Neuronal stem cell (in vitro differentiated cells): ENCODE measurements around the gene RAB34.

Experiments
- DNase-seq: peaks from one replicate; pipeline ENCODE4 v3.0.0-alpha.2; 2013; ENCODE audit warnings: low spot score
- H2AFZ ChIP-seq: one replicate; pipeline ENCODE4 v1.6.1; 2013; ENCODE audit warnings: mild to moderate bottlenecking, low read length, inconsistent platforms
- H2AK5ac ChIP-seq: 2 replicates; pipeline ENCODE4 v1.6.1; 2013; ENCODE audit warnings: low read depth, mild to moderate bottlenecking, inconsistent platforms, low read length, moderate library complexity, mixed read lengths
- H2BK120ac ChIP-seq: 2 replicates; pipeline ENCODE4 v1.6.1; 2013; ENCODE audit warnings: low read depth, mild to moderate bottlenecking, inconsistent platforms, low read length, moderate library complexity, mixed read lengths
- H2BK12ac ChIP-seq: one replicate; pipeline ENCODE4 v1.6.1; 2013; ENCODE audit warnings: low read length, inconsistent platforms
- H2BK15ac ChIP-seq: 2 replicates; pipeline ENCODE4 v1.6.1; 2013; ENCODE audit warnings: mild to moderate bottlenecking, low read length, inconsistent platforms, mixed read lengths
- H2BK5ac ChIP-seq: one replicate; pipeline ENCODE4 v1.6.1; 2013; ENCODE audit warnings: inconsistent platforms, mild to moderate bottlenecking, low read length, moderate library complexity
- H3K14ac ChIP-seq: one replicate; pipeline ENCODE4 v1.6.1; 2013; ENCODE audit warnings: low read length, inconsistent platforms
- H3K18ac ChIP-seq: 2 replicates; pipeline ENCODE4 v1.6.1; 2013; ENCODE audit warnings: low read length, inconsistent platforms
- H3K23ac ChIP-seq: 2 replicates; pipeline ENCODE4 v1.6.1; 2013; ENCODE audit warnings: low read depth, mild to moderate bottlenecking, mixed read lengths, low read length, inconsistent platforms; ENCODE audit not compliant: poor library complexity
- H3K27ac ChIP-seq: replicated peaks from 3 replicates; pipeline ENCODE4 v1.5.1; 2013; ENCODE audit warnings: low read length, inconsistent platforms
- H3K27me3 ChIP-seq, 3 experiments: 2 replicates each; pipeline ENCODE4 v1.6.1; 2013; ENCODE audit warnings: low read length in 3 of 3, mild to moderate bottlenecking in 2 of 3, inconsistent platforms in 1 of 3, low read depth in 1 of 3, mixed read lengths in 1 of 3, moderate library complexity in 1 of 3; ENCODE audit not compliant: control insufficient read depth in 3 of 3, insufficient read depth in 3 of 3
- H3K36me3 ChIP-seq, 2 donors: replicated peaks in 1 of 2; 2 replicates each; pipeline ENCODE4 v1.6.1; 2013; ENCODE audit warnings: low read length in 2 of 2; ENCODE audit not compliant: control insufficient read depth in 2 of 2, insufficient read depth in 2 of 2
- H3K4ac ChIP-seq: 2 replicates; pipeline ENCODE4 v1.6.1; 2013; ENCODE audit warnings: inconsistent platforms, mild to moderate bottlenecking, low read length, moderate library complexity
- H3K4me1 ChIP-seq, 2 donors: 1 replicate in 1 of 2; 2 replicates in 1 of 2; pipeline ENCODE4 v1.6.1; 2013; ENCODE audit warnings: low read length in 2 of 2, low read depth in 1 of 2; ENCODE audit not compliant: control insufficient read depth in 2 of 2, insufficient read depth in 1 of 2
- H3K4me2 ChIP-seq: one replicate; pipeline ENCODE4 v1.6.1; 2013; ENCODE audit warnings: mild to moderate bottlenecking, low read length, inconsistent platforms; ENCODE audit not compliant: insufficient read depth, poor library complexity, severe bottlenecking
- H3K4me3 ChIP-seq, 2 donors: 2 replicates each; pipeline ENCODE4 v1.5.1; 2013; ENCODE audit warnings: low read length in 2 of 2, mild to moderate bottlenecking in 2 of 2, inconsistent platforms in 1 of 2, moderate library complexity in 1 of 2
- H3K79me1 ChIP-seq: one replicate; pipeline ENCODE4 v1.6.1; 2013; ENCODE audit warnings: low read depth, mild to moderate bottlenecking, inconsistent platforms, low read length, moderate library complexity
- H3K9ac ChIP-seq: one replicate; pipeline ENCODE4 v1.6.1; 2013; ENCODE audit warnings: mild to moderate bottlenecking, low read depth, low read length, inconsistent platforms; ENCODE audit not compliant: poor library complexity
- H3K9me3 ChIP-seq, 2 donors: replicated peaks in 1 of 2; 2 replicates each; pipeline versions ENCODE3 to v1.6.1; 2013; ENCODE audit warnings: low read length in 2 of 2, mild to moderate bottlenecking in 2 of 2, inconsistent platforms in 1 of 2, low read depth in 1 of 2, mixed read lengths in 1 of 2, moderate library complexity in 1 of 2; ENCODE audit not compliant: control insufficient read depth in 2 of 2, insufficient read depth in 1 of 2
- H4K8ac ChIP-seq: one replicate; pipeline ENCODE4 v1.6.1; 2013; ENCODE audit warnings: low read depth, mild to moderate bottlenecking, inconsistent platforms, low read length, moderate library complexity
- H4K91ac ChIP-seq: one replicate; pipeline ENCODE4 v1.6.1; 2013; ENCODE audit warnings: low read length, low read depth, mild to moderate bottlenecking, inconsistent platforms; ENCODE audit not compliant: poor library complexity
- WGBS, 2 donors: extraction: QIAGEN DNeasy Blood & Tissue Kit; methylation state at CpG; one replicate each; pipeline ENCODE4 v1.1.7; 2013; ENCODE audit warnings: missing lambda C conversion rate in 2 of 2, mixed read lengths in 1 of 2; ENCODE audit not compliant: insufficient read length in 2 of 2, insufficient replicate concordance in 1 of 2; ENCODE audit errors: extremely low coverage in 2 of 2; 5-methylcytosine and 5-hydroxymethylcytosine counted together

RAB34 gene

GRCh38 chr17:28726627-28727491, 9.2 kb upstream of the RAB34 start:
- Histone ChIP-seq H2BK5ac (peak overlapping the region; percentile 96), H2AFZ (peak overlapping the region; percentile 88), H2AK5ac (peak overlapping the region; percentile 88), H3K79me1 (peaks cover 2% of the 10 kb centered on the region), H2BK15ac (peak overlapping the region; percentile 94), H3K14ac (no peak overlapping the region), H3K18ac (peak overlapping the region; percentile 94), H2BK12ac (peak overlapping the region; percentile 14), H3K4me3 (peak overlapping the region; percentile 61 to 83), H3K36me3 (peaks cover 24 to 36% of the 10 kb centered on the region in 2 donors), H3K9ac (peak overlapping the region; percentile 90), H3K23ac (peak overlapping the region; percentile 52), H3K27me3 (no peaks in the 10 kb centered on the region), H2BK120ac (peak overlapping the region; percentile 23), H3K4me2 (peak overlapping the region; percentile 100), H3K4ac (no peak overlapping the region), H3K4me1 (peaks cover 17 to 24% of the 10 kb centered on the region in 2 donors), H3K27ac (peak overlapping the region; percentile 90), H3K9me3 (peaks cover 0 to 1% of the 10 kb centered on the region in 2 donors), H4K8ac (no peak overlapping the region), H4K91ac (no peak overlapping the region)
- DNase-seq = peak; percentile 98
- WGBS, 2 donors = no CpG with 5 or more reads among the region's 57 CpGs

GRCh38 chr17:28726226-28726626, 8.6 kb upstream of the RAB34 start, which contains the start of gene TLCD1:
TSS of gene TLCD1 (minus strand) at chr17:28726233. CDS start at chr17:28726097, 136 bp downstream.
- peak within 1 kb of the TSS; percentile 99 for H4K91ac ChIP-seq
- H3K9ac ChIP-seq = peak within 1 kb of the TSS; percentile 99
- peak within 1 kb of the TSS; percentile 100 for H3K4me2 ChIP-seq
- no peaks in the 10 kb centered on the region for H3K27me3 ChIP-seq
- H2AFZ ChIP-seq = peak within 1 kb of the TSS; percentile 88
- no CpG with 5 or more reads among the region's 49 CpGs for WGBS, 2 donors
- peaks cover 21 to 28% of the 10 kb centered on the region in 2 donors for H3K4me1 ChIP-seq
- peak within 1 kb of the TSS; percentile 94 for H2BK15ac ChIP-seq
- peaks cover 6% of the 10 kb centered on the region for H3K79me1 ChIP-seq
- no peak within 1 kb of the TSS for H4K8ac ChIP-seq
- peak; percentile 81 for DNase-seq
- H3K4ac ChIP-seq = peak within 1 kb of the TSS; percentile 87
- peaks cover 0 to 1% of the 10 kb centered on the region in 2 donors for H3K9me3 ChIP-seq
- peaks cover 29 to 42% of the 10 kb centered on the region in 2 donors for H3K36me3 ChIP-seq
- peak within 1 kb of the TSS; percentile 23 for H2BK120ac ChIP-seq
- H3K27ac ChIP-seq = peak within 1 kb of the TSS; percentile 96
- peak within 1 kb of the TSS; percentile 61 to 87 for H3K4me3 ChIP-seq
- peak within 1 kb of the TSS; percentile 92 for H2BK12ac ChIP-seq
- H3K18ac ChIP-seq = peak within 1 kb of the TSS; percentile 98
- H3K14ac ChIP-seq = peak within 1 kb of the TSS; percentile 95
- peak within 1 kb of the TSS; percentile 100 for H3K23ac ChIP-seq
- peak within 1 kb of the TSS; percentile 88 for H2AK5ac ChIP-seq
- H2BK5ac ChIP-seq = peak within 1 kb of the TSS; percentile 96

GRCh38 chr17:28725660-28726225, 8.1 kb upstream of the RAB34 start:
- peaks cover 24 to 28% of the 10 kb centered on the region in 2 donors for H3K4me1 ChIP-seq
- H4K91ac ChIP-seq = peak overlapping the region; percentile 99
- H2BK15ac ChIP-seq = peak overlapping the region; percentile 50
- H3K4me2 ChIP-seq = peak overlapping the region; percentile 93
- H3K23ac ChIP-seq = peak overlapping the region; percentile 100
- H3K4me3 ChIP-seq = peak overlapping the region; percentile 61 to 87
- H3K9ac ChIP-seq = peak overlapping the region; percentile 99
- no peaks in the 10 kb centered on the region for H3K27me3 ChIP-seq
- peak overlapping the region; percentile 96 for H3K27ac ChIP-seq
- peak overlapping the region; percentile 92 for H2BK12ac ChIP-seq
- H4K8ac ChIP-seq = no peak overlapping the region
- H3K36me3 ChIP-seq = peaks cover 30 to 47% of the 10 kb centered on the region in 2 donors
- peaks cover 6% of the 10 kb centered on the region for H3K79me1 ChIP-seq
- H3K18ac ChIP-seq = peak overlapping the region; percentile 98
- WGBS, 2 donors = no CpG with 5 or more reads among the region's 45 CpGs
- H2AK5ac ChIP-seq = peak overlapping the region; percentile 88
- H2AFZ ChIP-seq = peak overlapping the region; percentile 75
- peaks cover 0 to 1% of the 10 kb centered on the region in 2 donors for H3K9me3 ChIP-seq
- no peak for DNase-seq
- peak overlapping the region; percentile 95 for H3K14ac ChIP-seq
- H2BK120ac ChIP-seq = no peak overlapping the region
- H3K4ac ChIP-seq = peak overlapping the region; percentile 87
- H2BK5ac ChIP-seq = peak overlapping the region; percentile 96
